SK-N-SH (cell line): Measurements from ENCODE around the gene RFC5. TPM values are rescaled to one million over a fixed set of nuclear protein-coding genes. Genes with fewer than 3 reads are reported as not detected.

Experiments
- CTCF ChIA-PET: fragments of 300-600, 350-600 bp; formaldehyde crosslinking; extraction: SDS; loops from one replicate; lab custom pipeline; 2021; lab: Yijun Ruan, JAX
- POLR2A ChIA-PET: fragments of 350-600 bp; sonication (Branson Sonifier 250); formaldehyde crosslinking; extraction: SDS; loops from one replicate; lab custom pipeline; 2020; ENCODE audit warnings: antibody characterized with exemption, inconsistent platforms; lab: Yijun Ruan, JAX
- DNase-seq: peaks from one replicate; pipeline ENCODE4 v3.0.0; 2012
- H2AFZ ChIP-seq: fragments of 200-600 bp; sonication (generic); 2 replicates; pipeline ENCODE4 v1.8.1; 2016; ENCODE audit warnings: antibody characterized with exemption, mild to moderate bottlenecking, low read depth
- H3F3A ChIP-seq: fragments of 200-600 bp; sonication (generic); replicated peaks from 2 replicates; pipeline ENCODE3; 2016; ENCODE audit warnings: antibody characterized with exemption, mild to moderate bottlenecking; ENCODE audit not compliant: insufficient read depth
- H3K27ac ChIP-seq, 2 experiments: fragments of 200-500 bp in 1 of 2; fragments of 200-600 bp in 1 of 2; sonication (Bioruptor generic) in 1 of 2; sonication (generic), shearing (Covaris generic) in 1 of 2; 2 replicates each; pipeline versions ENCODE4 v1.5.1 to v1.6.1; 2014 to 2016; ENCODE audit warnings: low read depth in 2 of 2, inconsistent platforms in 1 of 2, low read length in 1 of 2, mild to moderate bottlenecking in 1 of 2, mixed read lengths in 1 of 2
- H3K27me3 ChIP-seq: fragments of 200-600 bp; sonication (generic), shearing (Covaris generic); 2 replicates; pipeline ENCODE4 v1.6.1; 2016; ENCODE audit warnings: mixed run types; ENCODE audit not compliant: insufficient read depth
- H3K36me3 ChIP-seq, 2 experiments: fragments of 200-500 bp in 1 of 2; fragments of 200-600 bp in 1 of 2; sonication (Bioruptor generic) in 1 of 2; sonication (generic) in 1 of 2; replicated peaks in 1 of 2; 2 replicates each; pipeline versions ENCODE3 to v1.5.1; 2014 to 2016; ENCODE audit warnings: low read length in 1 of 2, mild to moderate bottlenecking in 1 of 2; ENCODE audit not compliant: insufficient read depth in 2 of 2, control insufficient read depth in 1 of 2
- H3K4me1 ChIP-seq, 2 experiments: fragments of 200-500 bp in 1 of 2; fragments of 200-600 bp in 1 of 2; sonication (Bioruptor generic) in 1 of 2; sonication (generic), shearing (Covaris generic) in 1 of 2; 2 replicates each; pipeline versions ENCODE4 v1.5.1 to v1.6.1; 2014 to 2016; ENCODE audit warnings: low read depth in 1 of 2, low read length in 1 of 2, mixed run types in 1 of 2; ENCODE audit not compliant: insufficient read depth in 2 of 2, control insufficient read depth in 1 of 2
- H3K4me2 ChIP-seq: fragments of 200-600 bp; sonication (generic), shearing (Covaris generic); 2 replicates; pipeline ENCODE4 v1.6.1; 2017; ENCODE audit warnings: mixed run types
- H3K4me3 ChIP-seq, 2 experiments: fragments of 200-500 bp in 1 of 2; fragments of 200-600 bp in 1 of 2; sonication (Bioruptor generic) in 1 of 2; sonication (generic), shearing (Covaris generic) in 1 of 2; 2 replicates each; pipeline versions ENCODE4 v1.5.1 to v1.8.1; 2014 to 2016; ENCODE audit warnings: low read depth in 2 of 2, inconsistent platforms in 1 of 2, low read length in 1 of 2, mild to moderate bottlenecking in 1 of 2, mixed read lengths in 1 of 2, moderate library complexity in 1 of 2
- H3K79me2 ChIP-seq: fragments of 200-600 bp; sonication (generic); 2 replicates; pipeline ENCODE4 v1.8.1; 2017; ENCODE audit warnings: mild to moderate bottlenecking; ENCODE audit not compliant: insufficient read depth
- H3K9ac ChIP-seq: fragments of 200-600 bp; sonication (generic); 2 replicates; pipeline ENCODE4 v1.6.1; 2017; ENCODE audit warnings: mixed run types
- H3K9me2 ChIP-seq: fragments of 200-600 bp; sonication (generic); 2 replicates; pipeline ENCODE4 v1.6.1; 2017; ENCODE audit warnings: mixed run types
- H3K9me3 ChIP-seq: fragments of 200-600 bp; sonication (generic); 2 replicates; pipeline ENCODE4 v1.6.1; 2017; ENCODE audit warnings: mixed run types, mild to moderate bottlenecking, moderate library complexity
- H4K20me1 ChIP-seq: fragments of 200-600 bp; sonication (generic); 2 replicates; pipeline ENCODE4 v1.6.1; 2017; ENCODE audit warnings: mild to moderate bottlenecking, mixed run types; ENCODE audit not compliant: insufficient read depth
- GABPA ChIP-seq: IDR thresholded peaks from 2 replicates; pipeline ENCODE4 v1.4.0; 2012; ENCODE audit warnings: low read depth, mild to moderate bottlenecking
- GATA2 ChIP-seq: sonication (generic); formaldehyde crosslinking; IDR thresholded peaks from 2 replicates; pipeline ENCODE4 v1.5.0; 2020; ENCODE audit warnings: mild to moderate bottlenecking, missing genetic modification reagents
- IRF3 ChIP-seq: fragments of 150-350 bp; IDR thresholded peaks from 2 replicates; pipeline ENCODE4 v1.6.1; 2016; ENCODE audit warnings: mild to moderate bottlenecking, low read depth, low read length
- MEF2A ChIP-seq: IDR thresholded peaks from 2 replicates; pipeline ENCODE4 v1.4.0; 2012; ENCODE audit warnings: low read depth, borderline replicate concordance
- NFIC ChIP-seq: IDR thresholded peaks from 2 replicates; pipeline ENCODE4 v1.4.0; 2012; ENCODE audit warnings: borderline replicate concordance
- PBX3 ChIP-seq: IDR thresholded peaks from 2 replicates; pipeline ENCODE4; 2012
- POLR2AphosphoS5 ChIP-seq: IDR thresholded peaks from 2 replicates; pipeline ENCODE4 v1.6.1; 2012; ENCODE audit warnings: low read depth, low read length
- RCOR1 ChIP-seq: fragments of 150-350 bp; IDR thresholded peaks from 2 replicates; pipeline ENCODE4 v1.6.1; 2017; ENCODE audit warnings: antibody characterized with exemption, low read length
- REST ChIP-seq: IDR thresholded peaks from 2 replicates; pipeline ENCODE4 v1.6.1; 2012; ENCODE audit warnings: mild to moderate bottlenecking, low read depth, low read length, moderate library complexity
- RFX5 ChIP-seq: IDR thresholded peaks from 2 replicates; pipeline ENCODE4 v1.6.1; 2012; ENCODE audit warnings: mild to moderate bottlenecking, improper control_type of control experiment, low read length
- YY1 ChIP-seq: IDR thresholded peaks from 2 replicates; pipeline ENCODE4 v1.4.0; 2012; ENCODE audit warnings: low read depth, mild to moderate bottlenecking
- ZBTB33 ChIP-seq: IDR thresholded peaks from 2 replicates; pipeline ENCODE4 v1.4.0; 2012; ENCODE audit warnings: low read depth, borderline replicate concordance
- whole genome bisulfite sequencing: methylation state at CpG from one replicate; pipeline ENCODE4 v1.1.6; 2017; ENCODE audit warnings: low lambda C conversion rate; 5-methylcytosine and 5-hydroxymethylcytosine counted together
- polyA plus RNA-seq, 3 experiments: library from polyadenylated mRNA; depleted of rRNA; stranded (reverse); fragments of >200 nt; gene quantifications; 2 replicates each; pipeline ENCODE4 v1.2.3, GENCODE V29; 2012
- TF ChIP-seq, protein P1 (sequence below): fragments of 200-600 bp; sonication (generic); IDR thresholded peaks from 2 replicates; pipeline ENCODE4 v1.6.1; 2017; ENCODE audit warnings: antibody characterized with exemption, mild to moderate bottlenecking, moderate library complexity

The RFC5 gene
- polyA plus RNA-seq, 1 of the 3 experiments (the other 2 are of a cell fraction) = 15.3 TPM

GRCh38 chr12:117975006-117975405 lies 41.5 kb upstream of the RFC5 start:
- H3K9me2 ChIP-seq = no peaks in the 10 kb centered on the region
- no peaks in the 10 kb centered on the region for H3K4me1 ChIP-seq
- H3K4me3 ChIP-seq = no peak overlapping the region
- H3K9ac ChIP-seq = no peak overlapping the region
- TF ChIP-seq MEF2A = no peak
- no peak for TF ChIP-seq ZBTB33
- TF ChIP-seq RCOR1 = no peak
- no peak for TF ChIP-seq NFIC
- no peak for TF ChIP-seq GATA2 (CRISPR knock-in tag)
- no peak for TF ChIP-seq IRF3
- no peak for TF ChIP-seq GABPA
- TF ChIP-seq REST = no peak
- no peak for TF ChIP-seq POLR2AphosphoS5
- no peak for TF ChIP-seq YY1
- TF ChIP-seq RFX5 = no peak
- TF ChIP-seq, protein P1, sequence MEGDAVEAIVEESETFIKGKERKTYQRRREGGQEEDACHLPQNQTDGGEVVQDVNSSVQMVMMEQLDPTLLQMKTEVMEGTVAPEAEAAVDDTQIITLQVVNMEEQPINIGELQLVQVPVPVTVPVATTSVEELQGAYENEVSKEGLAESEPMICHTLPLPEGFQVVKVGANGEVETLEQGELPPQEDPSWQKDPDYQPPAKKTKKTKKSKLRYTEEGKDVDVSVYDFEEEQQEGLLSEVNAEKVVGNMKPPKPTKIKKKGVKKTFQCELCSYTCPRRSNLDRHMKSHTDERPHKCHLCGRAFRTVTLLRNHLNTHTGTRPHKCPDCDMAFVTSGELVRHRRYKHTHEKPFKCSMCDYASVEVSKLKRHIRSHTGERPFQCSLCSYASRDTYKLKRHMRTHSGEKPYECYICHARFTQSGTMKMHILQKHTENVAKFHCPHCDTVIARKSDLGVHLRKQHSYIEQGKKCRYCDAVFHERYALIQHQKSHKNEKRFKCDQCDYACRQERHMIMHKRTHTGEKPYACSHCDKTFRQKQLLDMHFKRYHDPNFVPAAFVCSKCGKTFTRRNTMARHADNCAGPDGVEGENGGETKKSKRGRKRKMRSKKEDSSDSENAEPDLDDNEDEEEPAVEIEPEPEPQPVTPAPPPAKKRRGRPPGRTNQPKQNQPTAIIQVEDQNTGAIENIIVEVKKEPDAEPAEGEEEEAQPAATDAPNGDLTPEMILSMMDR = no peak
- no peak for TF ChIP-seq PBX3
- TF ChIP-seq, all 33 proteins: peak for 0
- no peak overlapping the region for H3K27ac ChIP-seq
- no peak overlapping the region for H3K4me2 ChIP-seq
- no peak for DNase-seq
- H3K79me2 ChIP-seq = no peaks in the 10 kb centered on the region
- H3K27me3 ChIP-seq = no peaks in the 10 kb centered on the region
- WGBS = 51% methylated on average over 3 of the region's 3 CpGs
- H2AFZ ChIP-seq = no peak overlapping the region
- ChIA-PET POLR2A (no interaction called here), CTCF (no interaction called here)
- no peaks in the 10 kb centered on the region for H3K9me3 ChIP-seq
- H4K20me1 ChIP-seq = no peaks in the 10 kb centered on the region
- no peaks in the 10 kb centered on the region for H3K36me3 ChIP-seq
- no peaks in the 10 kb centered on the region for H3F3A ChIP-seq
